ENCODE measurements around the gene DCDC2.

The DCDC2 gene

DNA sequence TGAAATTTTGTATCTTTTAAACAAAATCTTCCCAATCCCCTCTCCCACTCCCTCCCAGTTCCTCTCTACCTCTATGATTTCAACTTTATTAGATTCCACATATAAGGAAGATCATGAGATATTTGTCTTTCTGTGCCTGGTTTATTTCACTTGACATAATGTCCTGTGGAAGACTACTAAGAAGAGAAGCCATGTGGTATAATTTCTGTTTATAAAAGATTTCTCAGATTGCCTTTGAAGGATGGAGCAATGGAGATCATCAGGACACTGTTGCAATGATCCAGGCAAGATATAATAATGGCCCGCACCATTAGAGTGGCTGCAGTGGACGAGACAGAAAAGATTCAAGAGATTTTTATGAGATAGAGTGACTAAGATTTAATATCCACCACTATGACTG is 218.8 kb downstream of the DCDC2 start:
- no peak for DNase-seq
- Mint-ChIP-seq H3K9me3 (no peaks in the 10 kb centered on the region), H3K4me1 (no peaks in the 10 kb centered on the region), H3K4me3 (no peak overlapping the region), H3K27me3 (ENCODE audit: low read depth, poor library complexity) (peaks cover 31% of the 10 kb centered on the region), H3K36me3 (ENCODE audit: low read depth) (no peaks in the 10 kb centered on the region), H3K27ac (no peak overlapping the region)
- TF ChIP-seq, protein P1, sequence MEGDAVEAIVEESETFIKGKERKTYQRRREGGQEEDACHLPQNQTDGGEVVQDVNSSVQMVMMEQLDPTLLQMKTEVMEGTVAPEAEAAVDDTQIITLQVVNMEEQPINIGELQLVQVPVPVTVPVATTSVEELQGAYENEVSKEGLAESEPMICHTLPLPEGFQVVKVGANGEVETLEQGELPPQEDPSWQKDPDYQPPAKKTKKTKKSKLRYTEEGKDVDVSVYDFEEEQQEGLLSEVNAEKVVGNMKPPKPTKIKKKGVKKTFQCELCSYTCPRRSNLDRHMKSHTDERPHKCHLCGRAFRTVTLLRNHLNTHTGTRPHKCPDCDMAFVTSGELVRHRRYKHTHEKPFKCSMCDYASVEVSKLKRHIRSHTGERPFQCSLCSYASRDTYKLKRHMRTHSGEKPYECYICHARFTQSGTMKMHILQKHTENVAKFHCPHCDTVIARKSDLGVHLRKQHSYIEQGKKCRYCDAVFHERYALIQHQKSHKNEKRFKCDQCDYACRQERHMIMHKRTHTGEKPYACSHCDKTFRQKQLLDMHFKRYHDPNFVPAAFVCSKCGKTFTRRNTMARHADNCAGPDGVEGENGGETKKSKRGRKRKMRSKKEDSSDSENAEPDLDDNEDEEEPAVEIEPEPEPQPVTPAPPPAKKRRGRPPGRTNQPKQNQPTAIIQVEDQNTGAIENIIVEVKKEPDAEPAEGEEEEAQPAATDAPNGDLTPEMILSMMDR (IDR thresholded peaks at IDR 0.05): no peak

DNA sequence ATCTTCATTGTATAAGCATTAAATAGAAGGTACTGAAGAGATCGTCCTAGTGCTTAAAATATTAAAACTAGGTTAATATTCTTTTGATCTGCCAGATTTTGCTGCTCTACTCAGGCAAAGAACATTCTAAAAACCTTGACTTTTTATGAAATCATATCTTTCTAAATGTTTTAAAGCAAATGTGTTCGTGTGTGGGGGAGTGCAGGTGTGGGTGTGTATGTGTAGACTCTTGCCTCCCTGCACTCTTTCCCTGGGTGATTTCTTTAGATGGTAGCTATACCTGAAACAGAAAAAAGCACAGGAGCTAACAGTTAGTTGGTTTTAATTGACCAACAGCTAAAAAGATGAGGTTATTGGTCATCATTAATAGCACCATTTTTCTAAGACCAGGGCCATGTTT is 226.1 kb downstream of the DCDC2 start:
- no peak for DNase-seq
- TF ChIP-seq, protein P1 (IDR thresholded peaks at IDR 0.05): no peak
- no peaks in the 10 kb centered on the region for H3K9me3 Mint-ChIP-seq
- no peaks in the 10 kb centered on the region for H3K36me3 Mint-ChIP-seq (ENCODE audit: low read depth)
- H3K4me1 Mint-ChIP-seq: peaks cover 4% of the 10 kb centered on the region
- no peak overlapping the region for H3K27ac Mint-ChIP-seq
- peaks cover 40% of the 10 kb centered on the region for H3K27me3 Mint-ChIP-seq (ENCODE audit: low read depth, poor library complexity)
- H3K4me3 Mint-ChIP-seq: no peak overlapping the region

DNA sequence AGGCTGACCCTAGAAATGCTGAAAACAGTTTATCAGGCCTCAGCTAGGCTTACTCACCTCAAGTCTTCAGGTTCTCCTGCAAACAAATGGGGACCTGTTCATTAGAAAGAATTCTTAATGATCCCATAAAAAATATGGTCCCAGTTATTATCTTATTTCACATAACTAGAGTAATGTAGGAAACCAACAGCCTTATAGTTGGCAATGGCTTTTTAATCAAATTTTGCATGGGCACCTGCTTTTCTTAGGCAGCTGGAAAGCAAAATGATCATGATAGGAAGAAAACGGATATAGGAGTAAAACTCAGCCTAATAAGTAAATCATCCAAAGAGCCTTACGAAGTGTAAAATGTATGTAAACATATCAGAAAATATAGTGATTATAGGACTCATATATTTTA is 230.5 kb downstream of the DCDC2 start:
- DNase-seq: no peak
- no peak overlapping the region for H3K4me3 Mint-ChIP-seq
- no peaks in the 10 kb centered on the region for H3K36me3 Mint-ChIP-seq (ENCODE audit: low read depth)
- peaks cover 11% of the 10 kb centered on the region for H3K4me1 Mint-ChIP-seq
- H3K27ac Mint-ChIP-seq: no peak overlapping the region
- no peaks in the 10 kb centered on the region for H3K9me3 Mint-ChIP-seq
- H3K27me3 Mint-ChIP-seq (ENCODE audit: low read depth, poor library complexity): peaks cover 59% of the 10 kb centered on the region
- TF ChIP-seq, protein P1 (IDR thresholded peaks at IDR 0.05): no peak

- peaks cover 64% of the 10 kb centered on the region for H3K27me3 Mint-ChIP-seq (ENCODE audit: low read depth, poor library complexity)
- peaks cover 11% of the 10 kb centered on the region for H3K4me1 Mint-ChIP-seq
- peak; percentile 80 for DNase-seq
- no peaks in the 10 kb centered on the region for H3K9me3 Mint-ChIP-seq
- no peaks in the 10 kb centered on the region for H3K36me3 Mint-ChIP-seq (ENCODE audit: low read depth)
- H3K4me3 Mint-ChIP-seq: peak overlapping the region; percentile 82
- TF ChIP-seq, protein P1 (IDR thresholded peaks at IDR 0.05): no peak
- no peak overlapping the region for H3K27ac Mint-ChIP-seq
Measured at GRCh38 chr6:24126586-24127192, 231.2 kb downstream of the DCDC2 start.

GRCh38 chr6:24125980-24126379 is 231.9 kb downstream of the DCDC2 start, which contains the start of gene NRSN1:
Gene NRSN1, plus strand, starts transcription at chr6:24126215. Its CDS starts 8,113 bp downstream, at chr6:24134328.
- peaks cover 62% of the 10 kb centered on the region for H3K27me3 Mint-ChIP-seq (ENCODE audit: low read depth, poor library complexity)

More at GRCh38 chr6:24125980-24126379, 231.9 kb downstream of the DCDC2 start, which contains the start of gene NRSN1:
- no peaks in the 10 kb centered on the region for H3K36me3 Mint-ChIP-seq (ENCODE audit: low read depth)
- H3K4me3 Mint-ChIP-seq: peak within 1 kb of the TSS; percentile 82
- no peaks in the 10 kb centered on the region for H3K9me3 Mint-ChIP-seq
- H3K4me1 Mint-ChIP-seq: peaks cover 11% of the 10 kb centered on the region
- DNase-seq: peak; percentile 86
- TF ChIP-seq, protein P1 (IDR thresholded peaks at IDR 0.05): no peak
- H3K27ac Mint-ChIP-seq: no peak within 1 kb of the TSS
